Stimulated activated CD4-positive, alpha-beta T cell treated with anti-CD3 and anti-CD28 coated beads, TNF-alpha, amount 100 ng/mL, for 4 hours (primary cell): ENCODE data around the gene CCDC136.

Experiments
- DNase-seq, 3 experiments: peaks; one replicate each; pipeline ENCODE4 v3.0.0-alpha.2; 2020; ENCODE audit warnings: low read depth in 3 of 3

Gene CCDC136

DNA sequence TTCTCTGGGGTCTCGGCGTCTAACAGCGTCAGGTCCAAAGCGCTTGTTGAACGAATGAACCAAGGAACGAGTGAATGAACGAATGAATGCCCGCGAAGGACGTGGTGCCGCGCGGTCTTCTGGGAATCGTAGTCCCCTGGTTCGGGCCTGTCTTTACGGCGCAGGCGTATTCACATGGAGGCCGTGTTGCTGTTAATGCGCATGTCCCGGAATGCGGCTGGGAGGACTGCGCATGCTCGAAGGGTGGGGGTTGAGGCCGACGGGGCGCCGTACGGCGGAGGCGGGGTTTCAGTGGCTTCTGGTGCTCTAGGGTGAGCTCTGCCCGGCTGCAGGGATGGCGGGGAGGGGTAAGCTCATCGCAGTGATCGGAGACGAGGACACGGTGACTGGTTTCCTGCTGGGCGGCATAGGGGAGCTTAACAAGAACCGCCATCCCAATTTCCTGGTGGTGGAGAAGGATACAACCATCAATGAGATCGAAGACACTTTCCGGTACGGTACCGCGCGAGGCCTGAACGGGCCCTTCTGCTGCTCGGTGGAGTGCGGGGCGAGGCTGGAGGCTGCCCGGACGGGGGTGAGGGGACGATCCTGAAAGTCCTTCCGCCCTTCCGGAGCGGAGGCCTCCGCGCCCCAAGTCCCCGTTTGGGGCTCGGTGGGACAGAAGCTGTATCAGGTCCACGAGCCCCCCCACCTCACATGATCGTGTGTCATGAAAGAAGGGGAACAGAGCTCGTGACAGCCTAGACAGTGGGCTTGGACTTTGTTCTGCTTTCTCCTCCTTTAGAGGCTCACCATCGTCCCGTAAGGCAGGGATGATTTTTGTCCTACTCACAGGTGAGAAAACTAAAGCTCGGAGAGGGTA, 71.0 kb downstream of the CCDC136 start, which contains the start of gene ATP6V1F:
Gene ATP6V1F (plus strand): TSS at position 286 of the 862 bp plus-strand sequence. CDS start 49 bp downstream, at position 335.
- DNase-seq = peak; percentile 99 to 100 (median 99)

DNA sequence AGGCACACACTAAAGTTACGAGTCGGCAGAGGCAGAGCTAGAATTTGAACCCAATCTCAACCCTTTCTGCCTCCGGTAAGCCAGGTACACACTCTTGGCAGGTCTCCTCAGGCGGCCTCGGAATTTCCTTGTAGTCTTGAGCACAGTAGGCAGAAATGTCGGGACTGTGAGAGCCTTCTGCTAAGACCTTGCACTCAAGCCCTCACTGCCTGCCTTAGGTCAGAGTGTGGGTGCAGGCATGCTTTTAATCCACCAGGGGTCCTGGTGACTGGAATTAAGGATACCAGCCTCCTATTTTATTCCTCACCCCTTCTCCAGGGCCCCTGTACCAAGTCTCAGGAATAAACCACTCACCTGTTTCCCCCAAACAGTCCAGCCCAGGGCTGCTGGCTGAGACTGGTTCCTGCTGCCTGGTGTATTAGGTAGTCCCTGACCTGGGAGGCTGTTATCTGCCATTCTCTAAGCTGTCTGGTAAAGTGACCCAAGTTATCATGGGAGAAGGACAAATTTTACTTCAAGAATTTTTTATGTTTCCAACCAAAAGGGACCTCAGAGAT, 71.7 kb downstream of the CCDC136 start:
- DNase-seq = no peak

DNA sequence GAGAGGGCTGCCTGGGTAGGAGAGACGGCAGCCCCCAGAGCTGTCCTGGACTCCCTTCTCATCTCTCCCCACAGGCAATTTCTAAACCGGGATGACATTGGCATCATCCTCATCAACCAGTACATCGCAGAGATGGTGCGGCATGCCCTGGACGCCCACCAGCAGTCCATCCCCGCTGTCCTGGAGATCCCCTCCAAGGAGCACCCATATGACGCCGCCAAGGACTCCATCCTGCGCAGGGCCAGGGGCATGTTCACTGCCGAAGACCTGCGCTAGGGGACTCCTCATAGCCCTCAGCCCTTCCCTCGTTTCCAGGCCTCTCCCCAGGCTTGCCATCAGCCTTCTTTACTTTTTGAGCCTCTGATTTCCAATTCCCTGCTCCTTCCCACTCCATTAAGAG, 73.5 kb downstream of the CCDC136 start:
- DNase-seq = no peak

DNA sequence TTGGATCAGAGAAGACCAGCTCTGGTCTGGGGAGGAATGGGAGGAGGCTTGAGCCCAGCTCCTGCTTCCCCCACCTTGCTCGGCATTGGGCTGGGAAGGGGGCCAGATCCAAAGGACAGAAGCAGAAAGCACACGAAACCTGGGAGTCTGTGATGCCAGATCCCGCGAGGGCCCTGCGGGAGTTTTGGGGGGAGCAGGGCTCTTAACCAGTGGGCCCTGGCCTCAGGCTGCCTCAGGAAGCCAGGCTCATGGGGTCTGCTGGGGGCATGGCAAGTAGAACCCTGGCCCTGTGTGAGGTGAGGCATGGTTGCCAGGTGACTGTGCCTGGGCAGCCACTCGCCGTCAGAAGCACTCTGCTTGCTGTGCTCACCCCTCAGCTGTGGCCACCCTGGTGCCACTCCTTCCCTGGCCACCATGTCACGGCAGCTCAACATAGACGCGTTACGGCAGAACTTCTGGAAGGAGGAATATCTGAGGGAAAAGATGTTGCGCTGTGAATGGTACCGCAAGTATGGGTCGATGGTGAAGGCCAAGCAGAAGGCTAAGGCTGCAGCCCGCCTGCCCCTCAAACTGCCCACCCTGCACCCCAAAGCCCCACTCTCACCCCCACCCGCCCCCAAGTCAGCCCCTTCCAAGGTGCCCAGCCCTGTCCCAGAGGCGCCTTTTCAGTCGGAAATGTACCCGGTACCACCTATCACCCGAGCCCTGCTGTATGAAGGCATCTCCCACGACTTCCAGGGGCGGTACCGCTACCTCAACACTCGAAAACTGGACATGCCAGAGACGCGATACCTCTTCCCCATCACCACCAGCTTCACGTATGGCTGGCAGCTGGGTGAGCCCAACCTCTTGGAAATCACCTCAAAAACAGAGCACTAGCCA, 74.5 kb downstream of the CCDC136 start:
- DNase-seq = no peak

DNA sequence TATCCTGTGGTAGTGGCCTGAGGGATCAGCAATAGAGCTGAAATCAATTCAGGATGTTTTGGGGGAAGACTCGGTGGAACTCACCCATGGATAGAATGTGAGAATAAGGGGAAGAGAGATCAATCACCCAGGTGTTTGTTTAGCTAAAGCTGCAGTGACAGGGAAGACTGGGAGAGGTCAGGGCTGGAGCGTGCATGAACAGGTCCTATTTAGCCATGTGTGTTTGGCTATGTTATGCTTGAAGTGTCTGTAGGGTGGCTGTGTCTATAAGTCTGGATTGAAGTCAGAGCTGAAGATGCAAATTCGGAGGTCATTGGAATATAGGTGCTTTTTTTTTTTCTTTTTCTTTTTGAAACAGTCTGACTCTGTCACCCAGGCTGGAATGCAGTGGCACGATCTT, 75.5 kb downstream of the CCDC136 start:
- DNase-seq = no peak

DNA sequence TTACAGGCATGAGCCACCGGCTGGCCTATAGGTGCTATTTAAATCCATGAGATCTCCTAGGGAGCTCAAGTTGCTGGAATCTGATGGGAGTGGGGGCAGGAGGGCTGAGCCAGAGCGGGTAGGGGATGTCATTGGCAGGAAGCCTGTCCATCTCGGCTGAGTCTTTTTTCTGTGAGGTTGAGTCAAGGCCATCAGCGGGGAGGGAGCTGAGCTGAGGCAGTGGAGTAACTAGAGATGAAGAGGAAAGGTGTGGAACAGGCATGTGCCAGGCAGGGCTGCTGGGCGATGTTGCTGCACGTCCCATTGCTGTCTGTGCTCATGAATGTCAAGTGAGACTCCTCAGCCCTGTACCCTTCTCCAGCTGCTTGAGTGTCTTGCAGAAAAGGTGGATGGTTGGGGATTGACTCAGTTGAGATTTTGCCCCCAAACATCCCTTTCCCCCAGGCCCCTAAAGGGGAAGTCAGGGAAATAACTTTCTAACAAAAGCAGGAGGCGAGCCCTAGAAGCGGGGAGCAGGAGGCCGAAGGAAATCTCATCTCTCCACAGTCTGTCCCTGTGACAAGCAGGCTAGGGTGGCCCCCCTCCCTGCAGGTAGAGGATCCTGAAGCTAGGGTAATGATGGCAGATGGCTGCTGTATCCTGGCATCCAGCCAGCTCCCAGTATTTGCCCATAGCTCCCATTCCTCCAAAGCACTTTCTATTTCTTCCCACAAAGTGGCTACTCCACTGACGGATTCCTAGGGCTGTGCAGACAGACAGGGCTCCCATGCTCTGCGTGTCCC, 76.3 kb downstream of the CCDC136 start:
- no peak for DNase-seq

DNA sequence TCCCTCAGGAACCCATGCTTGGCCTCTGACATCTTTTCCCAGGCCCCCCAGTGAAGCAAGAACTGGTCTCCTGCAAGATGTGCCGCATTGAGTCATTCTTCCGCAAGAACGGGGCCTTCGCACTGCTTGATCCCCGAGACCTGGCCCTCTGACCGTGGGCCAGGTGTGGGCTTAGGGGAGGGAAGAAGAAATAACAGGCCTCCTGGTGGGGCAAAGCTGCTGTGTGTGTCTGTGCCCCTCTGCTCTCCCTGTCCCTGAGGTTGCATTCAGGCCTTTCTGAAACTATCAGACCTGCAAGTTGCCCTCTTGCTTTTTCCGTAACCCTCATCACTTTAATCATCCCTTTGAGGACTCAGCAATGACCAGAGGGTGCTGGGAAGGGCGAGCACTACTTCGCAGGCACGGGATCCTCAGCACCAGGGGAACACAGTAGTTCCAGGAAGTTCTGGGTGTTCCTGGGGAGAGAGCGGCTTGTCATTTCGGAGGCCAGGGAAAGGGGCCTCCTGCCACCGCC, 76.9 kb downstream of the CCDC136 start:
- no peak for DNase-seq

DNA sequence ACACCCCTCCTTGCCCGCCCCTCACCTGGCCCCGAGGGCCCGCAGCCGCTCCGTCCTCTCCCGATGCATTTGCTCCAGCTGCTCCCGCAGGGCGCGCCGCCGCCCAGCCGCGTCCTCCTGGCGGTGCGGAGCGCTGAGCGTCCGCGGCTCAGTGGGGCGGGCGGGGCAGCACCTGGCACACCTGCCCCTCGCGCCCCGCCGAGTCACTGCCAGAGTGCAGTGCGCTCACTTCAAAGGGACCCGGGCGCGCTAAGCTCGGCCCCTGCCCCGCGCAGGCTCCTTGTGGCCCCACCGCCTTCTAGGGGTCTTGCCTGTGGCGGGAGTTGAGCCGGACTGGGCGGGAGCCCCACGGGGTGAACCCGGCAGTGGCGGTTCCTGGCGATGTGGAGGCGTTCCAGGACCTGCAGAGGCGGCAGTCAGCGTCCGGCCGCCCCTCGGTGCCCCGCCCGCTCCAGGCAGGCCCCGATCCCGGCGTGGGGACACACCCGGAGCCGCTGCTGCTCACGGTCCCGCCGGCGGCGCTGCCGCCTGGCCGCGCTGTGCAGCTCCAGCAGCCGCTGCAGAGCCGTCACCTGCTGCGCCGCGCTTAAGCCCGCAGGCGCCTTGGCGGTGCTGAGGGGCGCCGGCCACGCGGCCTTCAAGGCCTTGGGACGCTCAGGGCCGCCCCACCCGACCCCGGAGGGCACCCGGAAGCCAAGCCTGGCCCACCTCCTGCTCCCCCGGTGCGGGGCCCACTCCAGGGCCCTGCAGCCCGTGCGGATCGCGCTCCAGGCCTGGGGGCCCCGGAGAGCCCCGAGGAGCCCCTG, 77.6 kb downstream of the CCDC136 start:
- DNase-seq = peak in 2 of 3 experiments; percentile 10 to 38

DNA sequence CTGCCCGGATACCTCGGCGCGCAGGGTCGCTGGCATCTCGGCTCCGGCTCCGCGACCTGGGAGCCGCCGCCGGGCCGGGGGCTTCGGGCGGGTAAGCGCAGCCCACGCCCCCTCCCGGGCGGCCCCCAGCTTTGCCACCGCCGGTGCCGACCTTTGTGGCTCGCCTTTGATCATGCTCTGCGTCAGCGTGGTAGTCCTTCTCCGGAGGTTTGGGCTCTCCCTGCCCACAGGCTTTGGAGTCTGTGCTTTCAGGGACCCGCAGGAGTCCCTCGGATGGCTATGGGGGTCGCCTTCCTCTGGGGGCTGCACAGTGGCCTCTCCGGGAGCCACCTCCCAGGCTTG, 78.1 kb downstream of the CCDC136 start:
- DNase-seq = no peak

DNA sequence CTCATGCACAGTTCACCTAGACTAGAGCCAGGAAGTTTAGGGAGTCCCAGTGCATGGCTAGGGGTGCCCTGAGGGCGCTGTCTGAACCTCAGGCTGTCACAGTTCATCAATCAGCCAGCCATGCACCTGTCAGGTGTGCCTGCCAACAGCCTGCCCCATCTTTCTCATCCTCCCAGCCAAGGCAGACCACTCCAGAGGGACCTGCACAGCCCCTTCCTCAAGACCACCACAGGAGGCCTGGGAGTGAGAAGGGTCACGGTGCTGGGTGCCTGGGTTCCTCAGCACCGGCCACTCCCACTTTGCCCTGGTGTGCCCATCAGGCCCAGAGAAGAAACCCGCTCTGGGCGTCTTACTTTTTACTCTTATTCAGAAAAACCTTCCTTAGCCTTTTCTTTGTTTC, 79.3 kb downstream of the CCDC136 start:
- no peak for DNase-seq
